ENCODE results near the gene UBE2E1.

GRCh38 chr3:23778446-23778845 lies 27.3 kb upstream of the UBE2E1 start:
- TF ChIP-seq, protein P1, sequence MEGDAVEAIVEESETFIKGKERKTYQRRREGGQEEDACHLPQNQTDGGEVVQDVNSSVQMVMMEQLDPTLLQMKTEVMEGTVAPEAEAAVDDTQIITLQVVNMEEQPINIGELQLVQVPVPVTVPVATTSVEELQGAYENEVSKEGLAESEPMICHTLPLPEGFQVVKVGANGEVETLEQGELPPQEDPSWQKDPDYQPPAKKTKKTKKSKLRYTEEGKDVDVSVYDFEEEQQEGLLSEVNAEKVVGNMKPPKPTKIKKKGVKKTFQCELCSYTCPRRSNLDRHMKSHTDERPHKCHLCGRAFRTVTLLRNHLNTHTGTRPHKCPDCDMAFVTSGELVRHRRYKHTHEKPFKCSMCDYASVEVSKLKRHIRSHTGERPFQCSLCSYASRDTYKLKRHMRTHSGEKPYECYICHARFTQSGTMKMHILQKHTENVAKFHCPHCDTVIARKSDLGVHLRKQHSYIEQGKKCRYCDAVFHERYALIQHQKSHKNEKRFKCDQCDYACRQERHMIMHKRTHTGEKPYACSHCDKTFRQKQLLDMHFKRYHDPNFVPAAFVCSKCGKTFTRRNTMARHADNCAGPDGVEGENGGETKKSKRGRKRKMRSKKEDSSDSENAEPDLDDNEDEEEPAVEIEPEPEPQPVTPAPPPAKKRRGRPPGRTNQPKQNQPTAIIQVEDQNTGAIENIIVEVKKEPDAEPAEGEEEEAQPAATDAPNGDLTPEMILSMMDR (IDR thresholded peaks at IDR 0.05), result no peak
- TF ChIP-seq POLR2A (IDR thresholded peaks at IDR 0.05), result no peak

Data from thyroid gland (tissue), 4 donors.